PC-9 (cell line): Measurements from ENCODE around the gene GULP1. TPM values are rescaled to one million over a fixed set of nuclear protein-coding genes. Genes with fewer than 3 reads are reported as not detected.

ENCODE experiments used
- BruUV-seq: library from RNA; stranded (reverse); fragments of 400-500 nt; replicated peaks from 2 replicates; lab custom pipeline; 2021; lab: Mats Ljungman, UMichigan
- CTCF ChIA-PET: fragments of 300-600 bp; sonication (Branson Sonifier 250); formaldehyde crosslinking; loops from one replicate; lab custom pipeline; 2022; ENCODE audit warnings: antibody characterized with exemption; lab: Charles Lee
- POLR2A ChIA-PET: fragments of 300-600 bp; sonication (Branson Sonifier 250); formaldehyde crosslinking; loops from one replicate; lab custom pipeline; 2022; ENCODE audit warnings: antibody characterized with exemption; ENCODE audit not compliant: unreplicated experiment; lab: Charles Lee
- DNase-seq, 2 experiments: peaks; one replicate each; pipeline versions ENCODE4 v3.0.0 to v3.0.0-alpha.2; 2015 to 2022; ENCODE audit warnings: mixed read lengths in 1 of 2
- H2AFZ ChIP-seq: fragments of 200-600 bp; sonication (generic); 2 replicates; pipeline ENCODE4 v1.8.1; 2017; ENCODE audit warnings: antibody characterized with exemption
- H3F3A ChIP-seq: fragments of 200-600 bp; sonication (generic); 2 replicates; pipeline ENCODE4 v1.8.1; 2017; ENCODE audit warnings: antibody characterized with exemption, mild to moderate bottlenecking, low read depth; ENCODE audit not compliant: insufficient read depth
- H3K27ac ChIP-seq: fragments of 200-600 bp; sonication (generic); 2 replicates; pipeline ENCODE4 v1.6.1; 2016; ENCODE audit warnings: mixed run types
- H3K27me3 ChIP-seq: fragments of 200-600 bp; sonication (generic); 2 replicates; pipeline ENCODE4 v1.6.1; 2016; ENCODE audit warnings: low read depth, mixed run types; ENCODE audit not compliant: insufficient read depth
- H3K36me3 ChIP-seq: fragments of 200-600 bp; sonication (generic); 2 replicates; pipeline ENCODE4 v1.6.1; 2016; ENCODE audit warnings: low read depth, mixed run types
- H3K4me1 ChIP-seq: fragments of 200-600 bp; sonication (generic); replicated peaks from 2 replicates; pipeline ENCODE4 v1.6.1; 2016; ENCODE audit warnings: mixed run types; ENCODE audit not compliant: insufficient read depth
- H3K4me2 ChIP-seq: fragments of 200-600 bp; sonication (generic); 2 replicates; pipeline ENCODE4 v1.6.1; 2017; ENCODE audit warnings: mixed run types
- H3K4me3 ChIP-seq: fragments of 200-600 bp; sonication (generic); 2 replicates; pipeline ENCODE4 v1.6.1; 2016; ENCODE audit warnings: mixed run types
- H3K79me2 ChIP-seq: fragments of 200-600 bp; sonication (generic); 2 replicates; pipeline ENCODE4 v1.6.1; 2017; ENCODE audit warnings: low read depth, mixed run types
- H3K9me2 ChIP-seq: fragments of 200-600 bp; sonication (generic); 2 replicates; pipeline ENCODE4 v1.8.1; 2017; ENCODE audit warnings: mild to moderate bottlenecking; ENCODE audit not compliant: insufficient read depth
- H3K9me3 ChIP-seq: fragments of 200-600 bp; sonication (generic); 2 replicates; pipeline ENCODE4 v1.8.1; 2016; ENCODE audit warnings: low read depth; ENCODE audit not compliant: insufficient read depth
- H4K20me1 ChIP-seq: fragments of 200-600 bp; sonication (generic); 2 replicates; pipeline ENCODE4 v1.8.1; 2017; ENCODE audit not compliant: insufficient read depth
- CTCF ChIP-seq: fragments of 200-600 bp; sonication (generic); conservative IDR thresholded peaks from 2 replicates; pipeline ENCODE4 v1.6.1; 2017; ENCODE audit warnings: mixed run types, antibody characterized with exemption, mild to moderate bottlenecking, moderate library complexity
- EZH2 ChIP-seq: fragments of 200-600 bp; sonication (generic); IDR thresholded peaks from 2 replicates; pipeline ENCODE4 v1.8.0; 2017; ENCODE audit warnings: antibody characterized with exemption, low read depth
- intact Hi-C: fragments of 100-400 bp; cut with micrococcal nuclease; formaldehyde crosslinking; loops from one replicate; pipeline ENCODE4 v1.10.0; 2022; ENCODE audit not compliant: unreplicated experiment
- total RNA-seq: library from RNA; stranded (reverse); gene quantifications from 2 replicates; pipeline ENCODE4 v1.2.3, GENCODE V29; 2021

Gene GULP1
- total RNA-seq, 1 experiment from 2014 or later, result 38.0 TPM

GRCh38 chr2:188598551-188598950, 306.9 kb downstream of the GULP1 start:
- Histone ChIP-seq H4K20me1 (no peaks in the 10 kb centered on the region), H2AFZ (no peak overlapping the region), H3F3A (no peaks in the 10 kb centered on the region), H3K9me2 (no peaks in the 10 kb centered on the region), H3K4me1 (no peaks in the 10 kb centered on the region), H3K79me2 (no peaks in the 10 kb centered on the region), H3K27ac (no peak overlapping the region), H3K36me3 (no peaks in the 10 kb centered on the region), H3K4me3 (no peak overlapping the region), H3K27me3 (no peaks in the 10 kb centered on the region), H3K9me3 (no peaks in the 10 kb centered on the region), H3K4me2 (no peak overlapping the region)
- no TSS peak for BruUV-seq
- ChIA-PET POLR2A (no interaction called here), CTCF (no interaction called here)
- TF ChIP-seq EZH2 (no peak), CTCF (no peak)
- no peak for DNase-seq
- intact Hi-C loops, result no loop called here

- intact Hi-C loops, result no loop called here
- no peak overlapping the region for H3K4me2 ChIP-seq
- H3K36me3 ChIP-seq, result no peaks in the 10 kb centered on the region
- H4K20me1 ChIP-seq, result no peaks in the 10 kb centered on the region
- H3K4me1 ChIP-seq, result no peaks in the 10 kb centered on the region
- TF ChIP-seq CTCF, result no peak
- TF ChIP-seq EZH2, result no peak
- ChIA-PET POLR2A (no interaction called here), CTCF (no interaction called here)
- H3K79me2 ChIP-seq, result no peaks in the 10 kb centered on the region
- H3K9me2 ChIP-seq, result no peaks in the 10 kb centered on the region
- H3F3A ChIP-seq, result no peaks in the 10 kb centered on the region
- H3K27me3 ChIP-seq, result no peaks in the 10 kb centered on the region
- no peaks in the 10 kb centered on the region for H3K9me3 ChIP-seq
- DNase-seq, result no peak
- H3K4me3 ChIP-seq, result no peak overlapping the region
- H3K27ac ChIP-seq, result no peak overlapping the region
- BruUV-seq, result no TSS peak
- H2AFZ ChIP-seq, result no peak overlapping the region
These were observed 307.5 kb downstream of the GULP1 start for GRCh38 chr2:188599140-188599539.

GRCh38 chr2:188600536-188601210, 309.0 kb downstream of the GULP1 start:
- no TSS peak for BruUV-seq
- Histone ChIP-seq H3K9me3 (no peaks in the 10 kb centered on the region), H3K4me3 (no peak overlapping the region), H2AFZ (no peak overlapping the region), H4K20me1 (no peaks in the 10 kb centered on the region), H3K4me1 (no peaks in the 10 kb centered on the region), H3F3A (no peaks in the 10 kb centered on the region), H3K27ac (no peak overlapping the region), H3K27me3 (no peaks in the 10 kb centered on the region), H3K79me2 (no peaks in the 10 kb centered on the region), H3K36me3 (no peaks in the 10 kb centered on the region), H3K9me2 (no peaks in the 10 kb centered on the region), H3K4me2 (no peak overlapping the region)
- ChIA-PET POLR2A (interaction anchor here (0.6 kb wide), 1 partner anchor 599 kb away, joined by 4 read pairs; no protein-coding TSS in a partner anchor), CTCF (no interaction called here)
- TF ChIP-seq EZH2, result no peak
- TF ChIP-seq CTCF, result no peak
- intact Hi-C loops, result no loop called here
- DNase-seq, result no peak
